ENCODE measurements around the gene EIF2S1. TPM values are rescaled to one million over a fixed set of nuclear protein-coding genes. Genes with fewer than 3 reads are reported as not detected.
"Not testable (repeated sequence)": the region's sequence is repeated elsewhere in the genome, so short reads cannot be mapped to it uniquely, and the experiment has no call there.

The EIF2S1 gene
- total and polyA plus RNA-seq, 4 donors: 22.5 to 109 (median 58.5) TPM

GRCh38 chr14:67405771-67406170, 45.6 kb downstream of the EIF2S1 start:
- Histone ChIP-seq H3K9ac (ENCODE audit: insufficient read depth in 1 of 2, low read length in 2 of 2) (no peak overlapping the region), H3K27me3 (ENCODE audit: control insufficient read depth in 3 of 3, insufficient read depth in 3 of 3, low read length in 2 of 3) (no peaks in the 10 kb centered on the region), H3K36me3 (ENCODE audit: control insufficient read depth in 4 of 4, insufficient read depth in 4 of 4, low read length in 4 of 4) (no peaks in the 10 kb centered on the region), H3K9me3 (ENCODE audit: control insufficient read depth in 4 of 4, insufficient read depth in 3 of 4, low read length in 3 of 4) (no peaks in the 10 kb centered on the region), H3K4me1 (ENCODE audit: control insufficient read depth in 5 of 5, insufficient read depth in 5 of 5, low read length in 5 of 5) (no peaks in the 10 kb centered on the region), H3K4me3 (no peak overlapping the region), H3K27ac (ENCODE audit: low read depth in 1 of 2, low read length in 1 of 2) (no peak overlapping the region)
- TF ChIP-seq CTCF (IDR thresholded peaks at IDR 0.05; ENCODE audit: control extremely low read depth, extremely low read depth): no peak
- WGBS, 2 donors: 95 to 99% methylated on average over 5 of the region's 5 CpGs
- DNase-seq (no peak), ATAC-seq (ENCODE audit: insufficient read depth, low FRiP score) (no peak)

GRCh38 chr14:67408122-67408801, 48.1 kb downstream of the EIF2S1 start:
- not testable (repeated sequence) for H3K4me1 ChIP-seq (ENCODE audit: control insufficient read depth in 5 of 5, insufficient read depth in 5 of 5, low read length in 5 of 5); H3K36me3 ChIP-seq (ENCODE audit: control insufficient read depth in 4 of 4, insufficient read depth in 4 of 4, low read length in 4 of 4); H3K4me3 ChIP-seq; H3K9ac ChIP-seq (ENCODE audit: insufficient read depth in 1 of 2, low read length in 2 of 2); H3K9me3 ChIP-seq (ENCODE audit: control insufficient read depth in 4 of 4, insufficient read depth in 3 of 4, low read length in 3 of 4); DNase-seq; ATAC-seq (ENCODE audit: insufficient read depth, low FRiP score); H3K27ac ChIP-seq (ENCODE audit: low read depth in 1 of 2, low read length in 1 of 2)
- H3K27me3 ChIP-seq (ENCODE audit: control insufficient read depth in 3 of 3, insufficient read depth in 3 of 3, low read length in 2 of 3): peaks cover 0 to 12% (median 11%) of the 10 kb centered on the region in 3 donors
- 89 to 93% methylated on average over 7 of the region's 7 CpGs for WGBS, 2 donors

DNA sequence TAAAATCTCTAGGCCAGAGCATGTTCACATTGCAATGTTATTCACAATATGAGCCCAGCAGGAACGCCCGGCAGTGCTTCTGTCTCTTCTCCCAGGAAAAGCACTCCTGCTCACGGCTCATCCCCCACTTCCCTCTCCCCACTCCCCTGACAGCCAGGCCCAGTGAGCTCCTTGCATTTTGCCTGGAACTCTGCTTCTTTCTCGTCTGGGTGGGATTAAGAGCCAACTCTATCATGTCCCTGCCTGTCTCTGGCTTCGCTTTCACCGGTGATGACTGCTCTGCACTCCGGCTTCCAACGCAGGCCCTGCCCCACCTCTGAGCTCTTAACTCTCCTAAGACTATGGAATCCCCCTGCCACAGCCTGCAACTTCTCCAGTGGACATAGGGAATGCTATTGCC, 49.3 kb downstream of the EIF2S1 start:
- Histone ChIP-seq H3K36me3 (ENCODE audit: control insufficient read depth in 4 of 4, insufficient read depth in 4 of 4, low read length in 4 of 4) (no peaks in the 10 kb centered on the region), H3K9ac (ENCODE audit: insufficient read depth in 1 of 2, low read length in 2 of 2) (no peak overlapping the region), H3K27me3 (ENCODE audit: control insufficient read depth in 3 of 3, insufficient read depth in 3 of 3, low read length in 2 of 3) (peaks cover 0 to 12% (median 11%) of the 10 kb centered on the region in 3 donors), H3K27ac (ENCODE audit: low read depth in 1 of 2, low read length in 1 of 2) (no peak overlapping the region), H3K9me3 (ENCODE audit: control insufficient read depth in 4 of 4, insufficient read depth in 3 of 4, low read length in 3 of 4) (no peaks in the 10 kb centered on the region), H3K4me1 (ENCODE audit: control insufficient read depth in 5 of 5, insufficient read depth in 5 of 5, low read length in 5 of 5) (peaks cover 0 to 6% (median 2%) of the 10 kb centered on the region in 5 donors), H3K4me3 (no peak overlapping the region)
- WGBS, 2 donors: 86 to 87% methylated on average over 8 of the region's 8 CpGs
- no peak for ATAC-seq (ENCODE audit: insufficient read depth, low FRiP score)
- no peak for TF ChIP-seq CTCF (IDR thresholded peaks at IDR 0.05; ENCODE audit: control extremely low read depth, extremely low read depth)
- DNase-seq: no peak

GRCh38 chr14:67410313-67410712, 50.2 kb downstream of the EIF2S1 start:
- Histone ChIP-seq H3K4me1 (ENCODE audit: control insufficient read depth in 5 of 5, insufficient read depth in 5 of 5, low read length in 5 of 5) (peaks cover 0 to 6% (median 2%) of the 10 kb centered on the region in 5 donors), H3K36me3 (ENCODE audit: control insufficient read depth in 4 of 4, insufficient read depth in 4 of 4, low read length in 4 of 4) (no peaks in the 10 kb centered on the region), H3K9ac (ENCODE audit: insufficient read depth in 1 of 2, low read length in 2 of 2) (no peak overlapping the region), H3K9me3 (ENCODE audit: control insufficient read depth in 4 of 4, insufficient read depth in 3 of 4, low read length in 3 of 4) (no peaks in the 10 kb centered on the region), H3K27me3 (ENCODE audit: control insufficient read depth in 3 of 3, insufficient read depth in 3 of 3, low read length in 2 of 3) (peaks cover 0 to 12% (median 11%) of the 10 kb centered on the region in 3 donors), H3K27ac (ENCODE audit: low read depth in 1 of 2, low read length in 1 of 2) (no peak overlapping the region), H3K4me3 (no peak overlapping the region)
- 87 to 91% methylated on average over 9 of the region's 9 CpGs for WGBS, 2 donors
- ATAC-seq (ENCODE audit: insufficient read depth, low FRiP score): no peak
- no peak for DNase-seq
- TF ChIP-seq CTCF (IDR thresholded peaks at IDR 0.05; ENCODE audit: control extremely low read depth, extremely low read depth): no peak
